ENCODE results near the gene PRPF18.

DNA sequence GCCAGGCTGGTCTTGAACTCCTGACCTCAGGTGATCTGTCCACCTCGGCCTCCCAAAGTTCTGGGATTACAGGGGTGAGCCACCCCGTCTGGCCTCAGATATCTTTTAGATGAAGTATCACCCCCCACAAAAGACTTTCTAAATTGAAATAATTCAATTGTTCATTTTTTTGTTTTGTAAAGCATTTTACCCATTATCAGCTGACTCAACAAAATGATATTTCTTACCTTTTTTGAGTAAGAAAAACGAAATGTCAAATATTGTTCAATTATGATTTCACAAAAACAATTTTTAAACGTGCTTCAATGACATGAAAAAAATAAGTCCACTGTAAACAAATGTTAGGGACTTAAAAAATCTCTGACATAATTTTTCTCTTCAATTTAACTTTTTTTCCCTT lies 822 bp upstream of the PRPF18 start:
- TF ChIP-seq POLR2A (IDR thresholded peaks at IDR 0.05; ENCODE audit: extremely low read depth, insufficient read length) (no peak), MYC (IDR thresholded peaks at IDR 0.05; ENCODE audit: low read depth, low read length) (no peak)
- TF ChIP-seq, protein P1, sequence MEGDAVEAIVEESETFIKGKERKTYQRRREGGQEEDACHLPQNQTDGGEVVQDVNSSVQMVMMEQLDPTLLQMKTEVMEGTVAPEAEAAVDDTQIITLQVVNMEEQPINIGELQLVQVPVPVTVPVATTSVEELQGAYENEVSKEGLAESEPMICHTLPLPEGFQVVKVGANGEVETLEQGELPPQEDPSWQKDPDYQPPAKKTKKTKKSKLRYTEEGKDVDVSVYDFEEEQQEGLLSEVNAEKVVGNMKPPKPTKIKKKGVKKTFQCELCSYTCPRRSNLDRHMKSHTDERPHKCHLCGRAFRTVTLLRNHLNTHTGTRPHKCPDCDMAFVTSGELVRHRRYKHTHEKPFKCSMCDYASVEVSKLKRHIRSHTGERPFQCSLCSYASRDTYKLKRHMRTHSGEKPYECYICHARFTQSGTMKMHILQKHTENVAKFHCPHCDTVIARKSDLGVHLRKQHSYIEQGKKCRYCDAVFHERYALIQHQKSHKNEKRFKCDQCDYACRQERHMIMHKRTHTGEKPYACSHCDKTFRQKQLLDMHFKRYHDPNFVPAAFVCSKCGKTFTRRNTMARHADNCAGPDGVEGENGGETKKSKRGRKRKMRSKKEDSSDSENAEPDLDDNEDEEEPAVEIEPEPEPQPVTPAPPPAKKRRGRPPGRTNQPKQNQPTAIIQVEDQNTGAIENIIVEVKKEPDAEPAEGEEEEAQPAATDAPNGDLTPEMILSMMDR (IDR thresholded peaks at IDR 0.05; ENCODE audit: low read depth, low read length) = no peak
